Measurements from ENCODE around the gene CNTROB.

Gene CNTROB

GRCh38 chr17:7987112-7987893 is 55.3 kb downstream of the CNTROB start:
- no peak for DNase-seq (ENCODE audit: low read depth in 2 of 2)

- peak in 1 of 2 donors; percentile 21 for DNase-seq (ENCODE audit: low read depth in 2 of 2)
These were observed 56.8 kb downstream of the CNTROB start for GRCh38 chr17:7988750-7989178.

GRCh38 chr17:7989781-7990655 is 58.0 kb downstream of the CNTROB start:
- peak; percentile 80 to 84 for DNase-seq (ENCODE audit: low read depth in 2 of 2)

- no peak for DNase-seq (ENCODE audit: low read depth in 2 of 2)
These were observed 60.5 kb downstream of the CNTROB start for GRCh38 chr17:7992516-7992915.

- DNase-seq (ENCODE audit: low read depth in 2 of 2) = no peak
These were observed 60.9 kb downstream of the CNTROB start for GRCh38 chr17:7992924-7993323.

- DNase-seq (ENCODE audit: low read depth in 2 of 2) = no peak
These were observed 62.1 kb downstream of the CNTROB start for GRCh38 chr17:7993972-7994589.

- no peak for DNase-seq (ENCODE audit: low read depth in 2 of 2)
These were observed 63.7 kb downstream of the CNTROB start for GRCh38 chr17:7995724-7996123.

GRCh38 chr17:7997186-7997585 is 65.2 kb downstream of the CNTROB start:
- no peak for DNase-seq (ENCODE audit: low read depth in 2 of 2)
